NCI-H2107 (cell line): ENCODE data around the gene ENTR1.

Experiments
- DNase-seq: peaks from one replicate; lab custom pipeline; 2025; lab: John Stamatoyannopoulos, UW

The ENTR1 gene

GRCh38 chr9:136397643-136398042 is 12.8 kb downstream of the ENTR1 start:
- DNase-seq = no peak

GRCh38 chr9:136396219-136396515 is 14.2 kb downstream of the ENTR1 start:
- DNase-seq = no peak

GRCh38 chr9:136395345-136396218 is 14.8 kb downstream of the ENTR1 start:
- no peak for DNase-seq

GRCh38 chr9:136395020-136395340 is 15.4 kb downstream of the ENTR1 start:
- no peak for DNase-seq

- no peak for DNase-seq
These were observed 15.9 kb downstream of the ENTR1 start for GRCh38 chr9:136394312-136395019.

GRCh38 chr9:136393531-136393930 is 16.9 kb downstream of the ENTR1 start:
- DNase-seq = no peak

- no peak for DNase-seq
These were observed 17.6 kb downstream of the ENTR1 start for GRCh38 chr9:136392538-136393449.

GRCh38 chr9:136391737-136392537 is 18.5 kb downstream of the ENTR1 start:
- no peak for DNase-seq

GRCh38 chr9:136389396-136389795 is 21.0 kb downstream of the ENTR1 start:
- no peak for DNase-seq

- no peak for DNase-seq
These were observed 23.2 kb downstream of the ENTR1 start for GRCh38 chr9:136387217-136387616.

GRCh38 chr9:136386018-136386417 is 24.4 kb downstream of the ENTR1 start:
- no peak for DNase-seq

- DNase-seq = no peak
These were observed 25.4 kb downstream of the ENTR1 start for GRCh38 chr9:136385015-136385414.

GRCh38 chr9:136383436-136383835 is 27.0 kb downstream of the ENTR1 start:
- no peak for DNase-seq

GRCh38 chr9:136381966-136382513 is 28.4 kb downstream of the ENTR1 start:
- no peak for DNase-seq

GRCh38 chr9:136381311-136381710 is 29.1 kb downstream of the ENTR1 start:
- no peak for DNase-seq

GRCh38 chr9:136380381-136380780 is 30.0 kb downstream of the ENTR1 start:
- no peak for DNase-seq

- DNase-seq = no peak
These were observed 30.5 kb downstream of the ENTR1 start for GRCh38 chr9:136379891-136380290.

GRCh38 chr9:136379401-136379800 is 31.0 kb downstream of the ENTR1 start:
- no peak for DNase-seq

- no peak for DNase-seq
These were observed 31.5 kb downstream of the ENTR1 start for GRCh38 chr9:136379003-136379287.

- DNase-seq = no peak
These were observed 32.0 kb downstream of the ENTR1 start for GRCh38 chr9:136378170-136379002.
